SK-N-SH treated with all-trans-retinoic acid at 6 μM for 48 hours (cell line): ENCODE data around the gene ADAMTS17.

Experiments
- ATAC-seq: fragments of 200-7000 bp; cut with Tn5 transposase; 3 replicates; pipeline ENCODE4 v1.9.1; 2020; ENCODE audit warnings: mild to moderate bottlenecking, moderate library complexity
- ARNTL ChIP-seq: fragments of 450-650 bp; formaldehyde crosslinking; IDR thresholded peaks from 2 replicates; pipeline ENCODE4 v1.5.0; 2020; ENCODE audit warnings: low read depth, mild to moderate bottlenecking, moderate library complexity, borderline replicate concordance
- BACH2 ChIP-seq: fragments of 250-450 bp; sonication (Bioruptor Pico); IDR thresholded peaks from 2 replicates; pipeline ENCODE4 v1.9.0; 2021; ENCODE audit warnings: mild to moderate bottlenecking, borderline replicate concordance
- CSDC2 ChIP-seq: fragments of 250-450 bp; sonication (Bioruptor Pico); IDR thresholded peaks from 2 replicates; pipeline ENCODE4 v1.5.0; 2020; ENCODE audit warnings: mild to moderate bottlenecking, moderate library complexity
- ESRRG ChIP-seq: fragments of 250-450 bp; sonication (Bioruptor Pico); IDR thresholded peaks from 2 replicates; pipeline ENCODE4 v1.6.1; 2021; ENCODE audit warnings: mild to moderate bottlenecking
- GLIS3 ChIP-seq: fragments of 250-450 bp; sonication (Bioruptor Pico); IDR thresholded peaks from 2 replicates; pipeline ENCODE4 v1.5.0; 2020; ENCODE audit warnings: mild to moderate bottlenecking, moderate library complexity
- ISL1 ChIP-seq: fragments of 250-450 bp; sonication (Bioruptor Pico); IDR thresholded peaks from 2 replicates; pipeline ENCODE4 v2.1.2; 2022; ENCODE audit warnings: mild to moderate bottlenecking, moderate library complexity
- OSR1 ChIP-seq: fragments of 250-450 bp; sonication (Bioruptor Pico); IDR thresholded peaks from 2 replicates; pipeline ENCODE4 v1.8.0; 2022; ENCODE audit warnings: moderate library complexity, mild to moderate bottlenecking, inconsistent platforms
- PPARA ChIP-seq: fragments of 250-450 bp; sonication (Bioruptor Pico); IDR thresholded peaks from 2 replicates; pipeline ENCODE4 v1.5.0; 2020; ENCODE audit warnings: mild to moderate bottlenecking, borderline replicate concordance
- RARB ChIP-seq: fragments of 250-450 bp; sonication (Bioruptor Pico); IDR thresholded peaks from 2 replicates; pipeline ENCODE4 v1.8.0; 2021; ENCODE audit warnings: mild to moderate bottlenecking, moderate library complexity
- SNAI2 ChIP-seq: fragments of 250-450 bp; sonication (Bioruptor Pico); IDR thresholded peaks from 2 replicates; pipeline ENCODE4 v1.5.0; 2020; ENCODE audit warnings: mild to moderate bottlenecking, moderate library complexity
- TCF4 ChIP-seq: fragments of 250-450 bp; sonication (Bioruptor Pico); IDR thresholded peaks from 2 replicates; pipeline ENCODE4 v1.8.0; 2021; ENCODE audit warnings: mild to moderate bottlenecking, moderate library complexity, borderline replicate concordance
- TOX ChIP-seq: fragments of 250-450 bp; sonication (Bioruptor Pico); IDR thresholded peaks from 2 replicates; pipeline ENCODE4 v1.8.0; 2021; ENCODE audit warnings: mild to moderate bottlenecking, moderate library complexity, borderline replicate concordance
- ZC3H10 ChIP-seq: fragments of 250-450 bp; sonication (Bioruptor Pico); IDR thresholded peaks from 2 replicates; pipeline ENCODE4 v1.5.1; 2021; ENCODE audit warnings: mild to moderate bottlenecking, moderate library complexity
- ZFP3 ChIP-seq: fragments of 250-450 bp; sonication (Bioruptor Pico); IDR thresholded peaks from 2 replicates; pipeline ENCODE4 v1.5.0; 2020; ENCODE audit warnings: mild to moderate bottlenecking, moderate library complexity
- ZFP30 ChIP-seq: fragments of 450-650 bp; formaldehyde crosslinking; IDR thresholded peaks from 2 replicates; pipeline ENCODE4 v1.5.0; 2022; ENCODE audit warnings: mild to moderate bottlenecking, moderate library complexity
- ZNF565 ChIP-seq: fragments of 450-650 bp; formaldehyde crosslinking; conservative IDR thresholded peaks from 2 replicates; pipeline ENCODE4 v1.5.0; 2020; ENCODE audit warnings: low read depth, mild to moderate bottlenecking, moderate library complexity
- ZNF70 ChIP-seq: fragments of 450-650 bp; formaldehyde crosslinking; IDR thresholded peaks from 2 replicates; pipeline ENCODE4 v1.5.0; 2020; ENCODE audit warnings: mild to moderate bottlenecking, moderate library complexity
- TF ChIP-seq, protein P1 (sequence below): fragments of 250-450 bp; sonication (Bioruptor Pico); IDR thresholded peaks from 2 replicates; pipeline ENCODE4 v1.5.1; 2020; ENCODE audit warnings: low read depth, mild to moderate bottlenecking, moderate library complexity
- TF ChIP-seq, protein P2 (sequence below): fragments of 250-450 bp; sonication (Bioruptor Pico); IDR thresholded peaks from 2 replicates; pipeline ENCODE4 v1.8.0; 2021; ENCODE audit warnings: low read depth, mild to moderate bottlenecking, moderate library complexity, borderline replicate concordance
- TF ChIP-seq, protein P3 (sequence below): fragments of 250-450 bp; sonication (Bioruptor Pico); IDR thresholded peaks from 2 replicates; pipeline ENCODE4 v1.5.0; 2020; ENCODE audit warnings: mild to moderate bottlenecking, moderate library complexity
- TF ChIP-seq, protein P4 (sequence below): fragments of 250-450 bp; sonication (Bioruptor Pico); IDR thresholded peaks from 2 replicates; pipeline ENCODE4 v1.8.0; 2020; ENCODE audit warnings: mild to moderate bottlenecking, moderate library complexity, borderline replicate concordance
- TF ChIP-seq, protein P5 (sequence below): fragments of 250-450 bp; sonication (Bioruptor Pico); IDR thresholded peaks from 2 replicates; pipeline ENCODE4 v1.5.1; 2021; ENCODE audit warnings: mild to moderate bottlenecking, moderate library complexity

The ADAMTS17 gene

DNA sequence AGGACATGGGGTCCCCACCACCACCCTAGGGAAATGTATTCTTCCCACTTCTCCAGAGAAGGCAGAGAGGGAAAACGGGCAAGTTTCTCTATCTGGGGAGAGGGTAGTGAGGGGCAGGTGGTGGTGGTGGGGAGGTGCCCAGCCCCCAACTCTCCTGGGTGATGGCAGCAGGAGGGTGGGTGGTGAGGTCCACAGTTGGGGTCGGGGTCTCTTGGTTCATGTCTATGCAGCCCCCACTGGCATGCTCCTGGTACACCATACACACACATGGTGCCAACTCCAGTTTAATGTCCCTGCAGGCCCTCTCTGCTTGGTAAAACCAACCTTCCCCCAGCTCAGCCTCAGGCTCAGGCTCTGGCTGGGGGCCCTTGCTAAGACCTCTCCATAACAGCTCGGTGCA, 354.1 kb downstream of the ADAMTS17 start:
- no peak for ATAC-seq
- TF ChIP-seq GLIS3 (CRISPR knock-in tag) (no peak), ZNF70 (CRISPR knock-in tag) (no peak), ZFP3 (CRISPR knock-in tag) (no peak), PPARA (CRISPR knock-in tag) (no peak), BACH2 (CRISPR knock-in tag) (no peak), TOX (no peak), ARNTL (CRISPR knock-in tag) (no peak), RARB (CRISPR knock-in tag) (no peak), TCF4 (CRISPR knock-in tag) (no peak), ISL1 (CRISPR knock-in tag) (no peak), ESRRG (CRISPR knock-in tag) (no peak), SNAI2 (CRISPR knock-in tag) (no peak), ZFP30 (CRISPR knock-in tag) (no peak), ZNF565 (no peak), OSR1 (CRISPR knock-in tag) (no peak)
- TF ChIP-seq, protein P1, sequence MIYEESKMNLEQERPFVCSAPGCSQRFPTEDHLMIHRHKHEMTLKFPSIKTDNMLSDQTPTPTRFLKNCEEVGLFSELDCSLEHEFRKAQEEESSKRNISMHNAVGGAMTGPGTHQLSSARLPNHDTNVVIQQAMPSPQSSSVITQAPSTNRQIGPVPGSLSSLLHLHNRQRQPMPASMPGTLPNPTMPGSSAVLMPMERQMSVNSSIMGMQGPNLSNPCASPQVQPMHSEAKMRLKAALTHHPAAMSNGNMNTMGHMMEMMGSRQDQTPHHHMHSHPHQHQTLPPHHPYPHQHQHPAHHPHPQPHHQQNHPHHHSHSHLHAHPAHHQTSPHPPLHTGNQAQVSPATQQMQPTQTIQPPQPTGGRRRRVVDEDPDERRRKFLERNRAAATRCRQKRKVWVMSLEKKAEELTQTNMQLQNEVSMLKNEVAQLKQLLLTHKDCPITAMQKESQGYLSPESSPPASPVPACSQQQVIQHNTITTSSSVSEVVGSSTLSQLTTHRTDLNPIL (CRISPR knock-in tag), result no peak
- TF ChIP-seq, protein P2, sequence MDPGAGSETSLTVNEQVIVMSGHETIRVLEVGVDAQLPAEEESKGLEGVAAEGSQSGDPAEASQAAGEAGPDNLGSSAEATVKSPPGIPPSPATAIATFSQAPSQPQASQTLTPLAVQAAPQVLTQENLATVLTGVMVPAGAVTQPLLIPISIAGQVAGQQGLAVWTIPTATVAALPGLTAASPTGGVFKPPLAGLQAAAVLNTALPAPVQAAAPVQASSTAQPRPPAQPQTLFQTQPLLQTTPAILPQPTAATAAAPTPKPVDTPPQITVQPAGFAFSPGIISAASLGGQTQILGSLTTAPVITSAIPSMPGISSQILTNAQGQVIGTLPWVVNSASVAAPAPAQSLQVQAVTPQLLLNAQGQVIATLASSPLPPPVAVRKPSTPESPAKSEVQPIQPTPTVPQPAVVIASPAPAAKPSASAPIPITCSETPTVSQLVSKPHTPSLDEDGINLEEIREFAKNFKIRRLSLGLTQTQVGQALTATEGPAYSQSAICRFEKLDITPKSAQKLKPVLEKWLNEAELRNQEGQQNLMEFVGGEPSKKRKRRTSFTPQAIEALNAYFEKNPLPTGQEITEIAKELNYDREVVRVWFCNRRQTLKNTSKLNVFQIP (CRISPR knock-in tag), result no peak
- TF ChIP-seq, protein P3, sequence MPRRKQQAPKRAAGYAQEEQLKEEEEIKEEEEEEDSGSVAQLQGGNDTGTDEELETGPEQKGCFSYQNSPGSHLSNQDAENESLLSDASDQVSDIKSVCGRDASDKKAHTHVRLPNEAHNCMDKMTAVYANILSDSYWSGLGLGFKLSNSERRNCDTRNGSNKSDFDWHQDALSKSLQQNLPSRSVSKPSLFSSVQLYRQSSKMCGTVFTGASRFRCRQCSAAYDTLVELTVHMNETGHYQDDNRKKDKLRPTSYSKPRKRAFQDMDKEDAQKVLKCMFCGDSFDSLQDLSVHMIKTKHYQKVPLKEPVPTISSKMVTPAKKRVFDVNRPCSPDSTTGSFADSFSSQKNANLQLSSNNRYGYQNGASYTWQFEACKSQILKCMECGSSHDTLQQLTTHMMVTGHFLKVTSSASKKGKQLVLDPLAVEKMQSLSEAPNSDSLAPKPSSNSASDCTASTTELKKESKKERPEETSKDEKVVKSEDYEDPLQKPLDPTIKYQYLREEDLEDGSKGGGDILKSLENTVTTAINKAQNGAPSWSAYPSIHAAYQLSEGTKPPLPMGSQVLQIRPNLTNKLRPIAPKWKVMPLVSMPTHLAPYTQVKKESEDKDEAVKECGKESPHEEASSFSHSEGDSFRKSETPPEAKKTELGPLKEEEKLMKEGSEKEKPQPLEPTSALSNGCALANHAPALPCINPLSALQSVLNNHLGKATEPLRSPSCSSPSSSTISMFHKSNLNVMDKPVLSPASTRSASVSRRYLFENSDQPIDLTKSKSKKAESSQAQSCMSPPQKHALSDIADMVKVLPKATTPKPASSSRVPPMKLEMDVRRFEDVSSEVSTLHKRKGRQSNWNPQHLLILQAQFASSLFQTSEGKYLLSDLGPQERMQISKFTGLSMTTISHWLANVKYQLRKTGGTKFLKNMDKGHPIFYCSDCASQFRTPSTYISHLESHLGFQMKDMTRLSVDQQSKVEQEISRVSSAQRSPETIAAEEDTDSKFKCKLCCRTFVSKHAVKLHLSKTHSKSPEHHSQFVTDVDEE (CRISPR knock-in tag), result no peak
- TF ChIP-seq, protein P4, sequence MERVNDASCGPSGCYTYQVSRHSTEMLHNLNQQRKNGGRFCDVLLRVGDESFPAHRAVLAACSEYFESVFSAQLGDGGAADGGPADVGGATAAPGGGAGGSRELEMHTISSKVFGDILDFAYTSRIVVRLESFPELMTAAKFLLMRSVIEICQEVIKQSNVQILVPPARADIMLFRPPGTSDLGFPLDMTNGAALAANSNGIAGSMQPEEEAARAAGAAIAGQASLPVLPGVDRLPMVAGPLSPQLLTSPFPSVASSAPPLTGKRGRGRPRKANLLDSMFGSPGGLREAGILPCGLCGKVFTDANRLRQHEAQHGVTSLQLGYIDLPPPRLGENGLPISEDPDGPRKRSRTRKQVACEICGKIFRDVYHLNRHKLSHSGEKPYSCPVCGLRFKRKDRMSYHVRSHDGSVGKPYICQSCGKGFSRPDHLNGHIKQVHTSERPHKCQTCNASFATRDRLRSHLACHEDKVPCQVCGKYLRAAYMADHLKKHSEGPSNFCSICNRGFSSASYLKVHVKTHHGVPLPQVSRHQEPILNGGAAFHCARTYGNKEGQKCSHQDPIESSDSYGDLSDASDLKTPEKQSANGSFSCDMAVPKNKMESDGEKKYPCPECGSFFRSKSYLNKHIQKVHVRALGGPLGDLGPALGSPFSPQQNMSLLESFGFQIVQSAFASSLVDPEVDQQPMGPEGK (CRISPR knock-in tag), result no peak
- TF ChIP-seq, all 23 proteins: peak for 0

DNA sequence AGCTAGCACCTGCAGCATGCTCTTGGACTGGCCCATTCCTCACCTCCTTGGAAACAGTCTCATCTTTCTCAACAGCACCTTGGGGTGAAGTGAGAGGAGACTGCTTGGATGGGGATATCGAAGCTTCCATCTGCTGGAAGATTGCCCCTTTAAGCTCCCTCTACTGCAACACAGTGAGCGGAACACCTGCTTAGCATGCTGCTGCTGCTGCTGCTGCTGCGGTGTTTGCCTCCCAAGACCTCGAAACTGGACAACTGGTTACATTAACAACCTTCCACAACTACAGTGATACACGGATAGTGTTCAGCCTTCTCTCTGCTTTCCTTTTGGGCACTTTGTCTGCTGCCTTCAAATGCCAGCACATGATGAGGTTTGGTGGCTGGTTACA, 354.7 kb downstream of the ADAMTS17 start:
- ATAC-seq, result no peak
- TF ChIP-seq, protein P4 (CRISPR knock-in tag), result no peak

DNA sequence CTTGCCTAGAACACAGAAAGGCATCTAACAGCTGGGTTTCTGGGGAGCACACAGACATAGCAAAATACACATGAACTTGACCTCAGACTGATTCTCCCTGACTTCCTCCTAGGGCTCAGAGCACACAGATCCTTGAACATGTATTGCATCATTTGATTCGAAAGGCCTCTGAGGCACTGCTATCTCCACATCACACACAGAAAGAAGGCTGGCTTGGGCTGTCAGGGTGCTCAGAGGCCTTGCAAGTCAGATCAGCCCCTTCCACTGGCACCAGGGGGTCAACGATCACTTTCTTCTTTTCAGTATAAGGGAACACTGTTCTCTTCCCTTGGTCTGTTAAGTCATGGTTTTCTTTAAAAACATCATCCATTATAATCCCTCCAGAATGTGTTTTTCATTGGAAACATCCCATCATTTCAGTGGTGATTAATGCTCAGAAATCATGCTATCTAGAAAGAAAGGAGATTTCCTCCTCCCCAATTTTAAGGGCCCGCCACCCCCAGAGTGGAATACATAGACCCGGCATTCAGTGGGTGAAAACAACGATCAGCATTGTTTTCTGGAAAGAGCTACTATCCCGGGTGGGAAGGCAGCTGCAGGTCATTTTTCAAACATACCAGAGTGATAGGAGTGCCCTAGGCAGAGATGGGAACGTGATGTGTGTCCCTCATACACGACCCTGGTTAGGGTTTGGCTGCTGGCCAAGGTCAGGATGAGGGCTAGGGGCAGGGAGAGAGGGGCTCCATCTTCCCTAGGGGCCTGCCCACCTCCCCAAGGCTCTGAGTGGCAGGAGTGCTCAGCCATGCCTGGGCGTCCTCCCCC, 355.3 kb downstream of the ADAMTS17 start:
- ATAC-seq, result no peak
- no peak for TF ChIP-seq TCF4 (CRISPR knock-in tag)
- TF ChIP-seq, protein P1 (CRISPR knock-in tag), result no peak
- TF ChIP-seq ISL1 (CRISPR knock-in tag), result no peak
- no peak for TF ChIP-seq TOX
- no peak for TF ChIP-seq ZFP3 (CRISPR knock-in tag)
- no peak for TF ChIP-seq ZNF565
- no peak for TF ChIP-seq ESRRG (CRISPR knock-in tag)
- TF ChIP-seq OSR1 (CRISPR knock-in tag), result no peak
- TF ChIP-seq, protein P2 (CRISPR knock-in tag), result no peak
- TF ChIP-seq ZC3H10 (CRISPR knock-in tag), result no peak
- TF ChIP-seq PPARA (CRISPR knock-in tag), result no peak
- TF ChIP-seq SNAI2 (CRISPR knock-in tag), result no peak
- TF ChIP-seq CSDC2, result no peak
- TF ChIP-seq, protein P5, sequence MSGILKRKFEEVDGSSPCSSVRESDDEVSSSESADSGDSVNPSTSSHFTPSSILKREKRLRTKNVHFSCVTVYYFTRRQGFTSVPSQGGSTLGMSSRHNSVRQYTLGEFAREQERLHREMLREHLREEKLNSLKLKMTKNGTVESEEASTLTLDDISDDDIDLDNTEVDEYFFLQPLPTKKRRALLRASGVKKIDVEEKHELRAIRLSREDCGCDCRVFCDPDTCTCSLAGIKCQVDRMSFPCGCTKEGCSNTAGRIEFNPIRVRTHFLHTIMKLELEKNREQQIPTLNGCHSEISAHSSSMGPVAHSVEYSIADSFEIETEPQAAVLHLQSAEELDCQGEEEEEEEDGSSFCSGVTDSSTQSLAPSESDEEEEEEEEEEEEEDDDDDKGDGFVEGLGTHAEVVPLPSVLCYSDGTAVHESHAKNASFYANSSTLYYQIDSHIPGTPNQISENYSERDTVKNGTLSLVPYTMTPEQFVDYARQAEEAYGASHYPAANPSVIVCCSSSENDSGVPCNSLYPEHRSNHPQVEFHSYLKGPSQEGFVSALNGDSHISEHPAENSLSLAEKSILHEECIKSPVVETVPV (CRISPR knock-in tag), result no peak
- TF ChIP-seq ZFP30 (CRISPR knock-in tag), result no peak
